GM12878 (cell line): ENCODE data around the gene NUAK2.

Experiments
- BCLAF1 ChIP-seq: fragments of 450-650 bp; IDR thresholded peaks from 2 replicates; pipeline ENCODE4 v1.6.1; 2017; ENCODE audit warnings: antibody characterized with exemption, mild to moderate bottlenecking, moderate library complexity
- CTCF ChIP-seq, 3 experiments: IDR thresholded peaks in 2 of 3; conservative IDR thresholded peaks in 1 of 3; 2 replicates each; pipeline ENCODE4 v1.5.1; 2011; ENCODE audit warnings: low read depth in 3 of 3, low read length in 3 of 3, mild to moderate bottlenecking in 3 of 3, control low read depth in 2 of 3, moderate library complexity in 2 of 3, inconsistent platforms in 1 of 3, mixed read lengths in 1 of 3; ENCODE audit not compliant: control insufficient read depth in 2 of 3, insufficient read depth in 1 of 3; ENCODE audit errors: extremely low read depth in 1 of 3
- EZH2 ChIP-seq: IDR thresholded peaks from 2 replicates; pipeline ENCODE4 v1.6.1; 2012; ENCODE audit warnings: low read depth, mild to moderate bottlenecking, control low read depth, inconsistent platforms, low read length, borderline replicate concordance; ENCODE audit not compliant: control insufficient read depth
- FOS ChIP-seq: IDR thresholded peaks from 3 replicates; pipeline ENCODE4 v1.6.1; 2011; ENCODE audit warnings: borderline replicate concordance; ENCODE audit not compliant: insufficient read length; ENCODE audit errors: extremely low read depth
- IKZF2 ChIP-seq, 2 experiments: fragments of 450-650 bp; IDR thresholded peaks; 2 replicates each; pipeline ENCODE4 v1.6.1; 2017; ENCODE audit warnings: mild to moderate bottlenecking in 2 of 2, moderate library complexity in 2 of 2
- JUND ChIP-seq: IDR thresholded peaks from 2 replicates; pipeline ENCODE4 v1.6.1; 2012; ENCODE audit warnings: low read depth, mild to moderate bottlenecking, low read length, improper control_type of control experiment, moderate library complexity
- RFX5 ChIP-seq: IDR thresholded peaks from 2 replicates; pipeline ENCODE4 v1.6.1; 2011; ENCODE audit warnings: low read depth, low read length, improper control_type of control experiment
- SMC3 ChIP-seq: IDR thresholded peaks from 2 replicates; pipeline ENCODE4 v1.6.1; 2011; ENCODE audit warnings: low read length, improper control_type of control experiment, borderline replicate concordance
- ZNF207 ChIP-seq: fragments of 450-650 bp; IDR thresholded peaks from 2 replicates; pipeline ENCODE4 v1.6.1; 2014; ENCODE audit warnings: antibody characterized with exemption, mild to moderate bottlenecking, borderline replicate concordance
- ZNF274 ChIP-seq: IDR thresholded peaks from one replicate; pipeline ENCODE4 v1.8.0; 2011; ENCODE audit not compliant: insufficient read length, insufficient read depth

GRCh38 chr1:205317311-205317917 lies 4.1 kb downstream of the NUAK2 start:
- no peak for TF ChIP-seq ZNF207
- no peak for TF ChIP-seq SMC3
- TF ChIP-seq EZH2: no peak
- TF ChIP-seq JUND: no peak
- no peak; a peak in 1 of 6 replicates for TF ChIP-seq CTCF (IDR thresholded peaks at IDR 0.05 in 2 of 3, conservative IDR thresholded peaks at IDR 0.05 in 1 of 3; ENCODE audit: control insufficient read depth in 2 of 3, extremely low read depth in 1 of 3, insufficient read depth in 1 of 3, low read depth in 3 of 3, low read length in 3 of 3)
- TF ChIP-seq ZNF274: no peak
- no peak for TF ChIP-seq IKZF2 (IDR thresholded peaks at IDR 0.05)
- TF ChIP-seq BCLAF1: no peak
- TF ChIP-seq RFX5: no peak
- no peak for TF ChIP-seq FOS
